ENCODE data around the gene SLIT3. TPM values are rescaled to one million over a fixed set of nuclear protein-coding genes. Genes with fewer than 3 reads are reported as not detected.

Gene SLIT3
- 45.1 TPM for polyA plus RNA-seq (2013, experiment 1 of 2; ENCODE audit: insufficient read length)
- polyA plus RNA-seq (2013, experiment 2 of 2; ENCODE audit: insufficient read length), result 89.6 TPM

GRCh38 chr5:169300468-169301385 is at the start of gene SLIT3:
Gene SLIT3, minus strand, starts transcription at chr5:169301139. Its CDS starts 430 bp downstream, at chr5:169300709.
- DNase-seq, result peak; percentile 93

DNA sequence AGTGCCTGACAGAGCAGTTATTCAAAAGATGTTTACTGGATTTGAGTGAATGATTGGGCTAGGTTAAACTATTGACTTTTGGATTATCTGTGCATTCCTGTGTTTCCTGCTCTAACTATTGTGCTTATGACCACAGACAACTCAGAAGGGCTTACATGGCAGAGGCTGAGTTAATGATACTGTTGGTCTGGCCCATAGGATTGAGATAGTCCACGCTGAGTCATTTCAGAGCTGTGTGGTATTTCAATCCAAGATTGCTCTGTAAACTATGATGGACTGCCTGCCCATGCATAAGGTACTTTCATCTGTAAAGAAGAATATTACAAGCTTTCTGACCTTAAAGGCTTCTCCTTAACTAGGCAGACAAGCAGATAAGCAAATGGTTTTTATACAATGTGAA is 49.1 kb upstream of the SLIT3 start:
- DNase-seq, result peak; percentile 91

GRCh38 chr5:169347786-169348185 is 46.8 kb upstream of the SLIT3 start:
- DNase-seq, result no peak

GRCh38 chr5:169344629-169345028 is 43.7 kb upstream of the SLIT3 start:
- DNase-seq, result peak; percentile 49

DNA sequence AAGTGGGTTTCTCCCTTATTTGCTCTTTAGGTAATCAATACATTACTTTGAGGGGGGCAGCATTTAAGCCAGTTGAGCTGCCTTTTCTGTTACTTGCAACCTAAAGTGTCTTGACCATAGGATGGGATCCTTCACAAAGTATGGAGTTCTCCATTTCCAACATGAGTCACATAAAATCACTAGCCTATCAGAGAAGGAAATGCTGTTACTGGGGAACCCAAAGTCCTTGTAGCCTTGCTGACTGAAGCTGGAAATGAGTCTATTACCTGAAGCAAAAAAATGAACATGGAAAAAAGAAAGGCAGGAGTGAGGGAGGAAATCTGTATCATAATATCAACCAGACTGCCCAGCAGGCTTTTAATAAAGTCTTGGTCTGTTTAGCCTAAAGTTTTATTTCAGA is 42.8 kb upstream of the SLIT3 start:
- no peak for DNase-seq

GRCh38 chr5:169341556-169341955 is 40.6 kb upstream of the SLIT3 start:
- DNase-seq, result no peak

DNA sequence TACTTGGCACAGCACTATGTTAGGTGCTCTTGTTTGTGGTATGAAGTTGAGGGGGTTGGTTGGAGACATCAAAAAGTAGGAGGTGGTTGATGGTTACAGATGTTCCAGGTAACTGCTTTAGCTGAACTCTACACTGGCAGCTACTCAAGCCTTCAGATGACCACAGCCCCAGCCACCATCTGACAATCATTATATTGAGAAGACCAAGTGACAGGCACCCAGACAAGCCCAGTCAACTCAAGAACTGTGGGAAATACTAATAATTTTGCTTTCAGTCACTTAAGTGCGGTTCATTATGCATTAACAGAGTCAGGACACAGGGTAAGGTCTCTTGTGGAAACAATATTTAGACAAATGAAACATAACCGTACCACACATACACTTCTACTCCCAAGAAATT is 38.9 kb upstream of the SLIT3 start:
- DNase-seq, result no peak

GRCh38 chr5:169336242-169336641 is 35.3 kb upstream of the SLIT3 start:
- DNase-seq, result no peak

DNA sequence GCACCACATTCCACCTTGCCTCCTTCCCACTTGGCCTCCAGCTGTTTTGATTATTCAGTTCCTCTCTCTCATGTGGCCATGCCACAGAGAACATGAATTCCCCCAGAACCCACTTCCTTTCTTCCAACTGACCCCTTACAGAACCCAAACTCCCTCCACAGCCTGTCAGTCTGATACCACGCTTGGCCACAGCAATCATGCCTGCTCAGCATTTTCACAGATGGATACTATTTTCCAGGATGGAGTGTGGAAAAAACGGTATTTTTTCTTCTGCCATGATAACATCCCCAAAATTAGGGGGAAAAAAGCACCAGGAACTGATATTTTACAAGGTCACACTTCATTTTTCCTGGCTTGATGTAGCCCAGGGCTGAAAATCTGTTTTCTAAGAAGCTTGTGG is 34.9 kb upstream of the SLIT3 start:
- no peak for DNase-seq

- no peak for DNase-seq
Observed at GRCh38 chr5:169333518-169333917, 32.6 kb upstream of the SLIT3 start.

DNA sequence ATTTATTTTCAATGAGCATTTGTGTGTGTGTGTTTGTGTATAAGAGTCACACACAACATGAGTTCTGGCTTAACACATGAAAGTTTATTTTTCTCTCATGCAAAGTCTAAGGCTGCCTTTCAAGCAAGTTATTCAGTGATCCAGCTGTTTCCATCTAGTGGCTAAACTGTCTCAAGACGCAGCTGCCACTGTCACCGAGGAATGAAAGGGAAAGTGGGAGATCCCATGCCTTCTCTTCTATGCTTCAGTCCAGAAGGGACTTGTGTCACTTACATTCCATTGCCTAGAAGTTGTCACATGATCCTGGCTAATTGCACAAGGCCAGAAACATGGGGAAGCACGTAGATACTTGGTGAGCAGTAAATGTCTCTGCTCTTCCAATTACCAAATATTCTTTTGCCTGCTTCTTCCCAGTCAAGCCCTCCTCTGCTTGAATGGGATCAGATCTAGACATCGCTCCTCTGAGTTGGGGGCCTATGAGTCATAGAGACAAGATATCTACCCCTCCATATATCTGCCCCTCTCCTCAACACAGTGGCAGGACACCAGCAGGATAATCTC is 30.4 kb upstream of the SLIT3 start:
- DNase-seq, result peak; percentile 44

- no peak for DNase-seq
Observed at GRCh38 chr5:169328401-169328800, 27.5 kb upstream of the SLIT3 start.

DNA sequence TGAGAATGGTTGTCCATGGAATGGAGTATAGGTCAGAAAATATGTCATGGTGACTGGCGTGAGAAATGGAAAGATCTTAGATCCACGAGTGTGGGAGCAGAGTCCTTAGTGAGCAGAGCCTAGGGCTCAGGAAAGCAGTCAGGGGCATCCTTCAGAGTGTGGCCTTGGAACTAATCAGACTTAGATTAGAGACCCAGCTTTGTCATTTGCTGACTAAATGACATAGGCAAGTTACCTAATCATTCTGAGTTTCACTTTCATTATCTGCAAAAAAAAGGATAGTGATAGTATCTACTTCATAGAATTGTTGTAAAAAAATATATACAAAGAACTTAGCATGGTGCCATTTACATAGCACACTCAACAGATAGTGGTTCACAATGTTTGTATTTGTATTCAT is 24.3 kb upstream of the SLIT3 start:
- DNase-seq, result no peak

DNA sequence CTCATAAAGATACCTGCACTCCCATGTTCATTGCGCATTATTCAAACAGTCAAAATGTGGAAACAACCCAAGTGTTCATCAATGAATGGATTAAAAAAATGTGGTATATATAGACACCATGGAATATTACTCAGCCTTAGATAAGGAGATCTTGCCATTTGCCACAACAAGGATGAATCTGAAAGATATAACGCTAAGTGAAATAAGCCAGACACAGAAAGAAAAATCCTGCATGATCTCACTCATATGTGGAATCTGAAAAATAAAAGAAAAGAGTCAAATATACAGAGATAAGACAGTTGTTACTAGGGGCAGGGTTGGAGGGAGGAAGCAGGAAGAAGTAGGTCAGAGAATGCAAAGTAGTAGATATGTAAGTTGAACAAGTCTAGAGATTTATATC is 17.6 kb upstream of the SLIT3 start:
- DNase-seq, result no peak

- DNase-seq, result peak; percentile 77
Observed at GRCh38 chr5:169307646-169308045, 6.7 kb upstream of the SLIT3 start.

DNA sequence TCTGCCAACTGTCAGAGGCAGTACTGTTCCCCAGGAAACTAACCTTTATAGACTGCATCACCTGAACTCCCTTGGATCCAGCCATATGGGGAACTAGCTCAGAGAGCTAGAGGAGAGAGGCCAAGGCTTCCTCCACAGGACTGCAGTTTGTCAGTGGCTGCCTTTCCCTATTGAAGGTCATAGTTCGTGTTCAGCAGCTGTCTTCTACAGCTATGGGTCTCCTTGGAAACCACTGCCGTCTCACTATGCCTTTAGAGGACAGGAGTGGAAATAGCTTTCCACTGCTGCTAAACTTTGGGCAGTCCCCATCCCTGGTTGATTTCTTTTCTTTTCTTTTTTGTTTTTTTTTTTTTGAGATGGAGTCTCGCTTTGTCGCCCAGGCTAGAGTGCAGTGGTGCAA is 4.4 kb upstream of the SLIT3 start:
- DNase-seq, result no peak

DNA sequence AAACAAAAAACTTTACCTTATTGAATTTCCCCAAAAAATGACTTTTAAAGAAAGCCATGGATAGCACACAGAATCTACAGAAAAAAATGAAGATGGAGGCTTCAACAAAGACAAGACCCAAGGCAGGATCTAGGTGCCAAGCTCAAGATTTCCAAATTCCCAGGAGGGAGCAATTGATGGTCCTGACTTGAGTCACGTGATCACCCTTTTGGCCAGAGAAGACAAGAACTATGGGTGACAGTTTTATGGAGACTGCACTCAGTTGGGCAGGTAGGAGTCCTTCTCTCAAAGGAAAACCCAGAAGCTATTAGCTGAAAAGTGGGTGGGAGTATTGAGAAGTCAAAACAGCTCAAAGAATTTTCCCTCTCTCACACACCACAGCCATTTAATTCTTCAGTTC is 3.2 kb upstream of the SLIT3 start:
- DNase-seq, result no peak

GRCh38 chr5:169303119-169303515 is 2.2 kb upstream of the SLIT3 start:
- DNase-seq, result no peak

DNA sequence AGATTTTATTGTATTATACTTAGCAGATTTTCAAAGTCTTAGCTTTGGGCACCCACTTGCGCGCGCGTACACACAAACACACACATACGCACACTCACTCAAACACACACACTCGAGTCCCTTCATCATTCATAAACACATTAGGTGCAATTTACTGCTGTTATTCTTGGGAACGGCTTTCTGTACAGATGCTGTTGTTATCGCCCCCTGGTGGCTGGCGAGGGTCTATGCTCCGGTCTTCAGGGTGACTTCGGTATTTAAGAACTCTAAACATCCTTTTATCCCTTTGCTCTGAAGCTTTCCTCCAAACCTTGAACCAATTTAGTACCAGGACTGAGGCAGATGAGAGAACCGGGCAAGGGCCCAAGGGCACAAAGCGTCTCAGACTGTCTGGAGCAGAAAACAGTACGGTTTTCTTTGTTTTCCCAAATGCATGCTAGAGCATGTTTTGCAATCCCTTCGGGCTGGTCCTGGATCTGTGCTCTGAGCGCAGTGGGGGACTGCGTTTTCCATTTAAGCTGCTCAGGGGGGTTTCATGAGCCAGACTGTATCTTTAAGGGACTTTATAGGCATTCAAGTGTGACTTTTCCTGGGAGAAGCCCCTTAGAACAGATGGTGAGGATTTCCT is 1.7 kb upstream of the SLIT3 start:
- DNase-seq, result peak; percentile 77

DNA sequence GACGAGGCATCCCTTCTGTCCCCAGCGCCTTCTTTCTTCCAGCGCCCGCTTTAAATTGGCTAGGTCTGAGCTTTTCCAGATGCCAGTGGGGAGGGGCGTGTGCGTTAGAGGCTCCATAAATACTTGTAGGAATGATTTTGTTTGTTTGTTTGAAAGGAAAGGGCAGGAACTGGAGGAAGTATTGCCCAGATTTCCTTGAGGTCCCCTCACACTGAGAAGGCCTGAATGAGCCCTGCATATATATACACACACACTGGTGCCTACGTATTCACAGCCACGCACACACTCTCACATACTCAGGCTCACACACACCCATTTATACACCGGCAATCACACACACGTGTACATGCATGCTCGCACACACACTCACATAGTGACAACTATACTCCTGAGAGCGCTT is 1.0 kb upstream of the SLIT3 start:
- no peak for DNase-seq

DNA sequence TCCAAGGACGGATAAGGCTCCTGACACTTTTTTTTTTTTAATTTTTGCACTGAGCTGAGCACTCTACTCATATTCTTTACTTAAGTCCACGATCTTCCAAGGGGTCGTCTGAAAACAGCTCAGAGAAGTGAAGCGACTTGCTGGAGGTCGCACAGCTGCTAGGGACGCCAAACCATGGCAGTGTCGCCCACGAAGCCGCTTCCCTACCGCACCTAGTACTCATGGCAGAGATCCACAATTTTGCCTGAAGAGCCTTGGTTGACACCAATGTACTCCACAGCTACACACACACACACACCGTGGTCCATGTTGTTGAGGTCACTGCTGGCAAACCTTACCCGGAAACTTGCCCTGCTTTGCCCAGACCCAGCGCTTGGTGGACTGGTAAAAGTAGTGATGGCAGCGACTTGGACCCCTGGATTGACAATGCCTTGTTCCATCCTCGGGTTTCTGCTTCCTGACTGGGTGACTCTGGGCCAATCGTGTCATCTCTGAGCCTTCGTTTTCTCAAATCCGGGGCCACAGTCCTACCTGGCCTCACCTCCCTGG is 521 bp upstream of the SLIT3 start:
- no peak for DNase-seq

DNA sequence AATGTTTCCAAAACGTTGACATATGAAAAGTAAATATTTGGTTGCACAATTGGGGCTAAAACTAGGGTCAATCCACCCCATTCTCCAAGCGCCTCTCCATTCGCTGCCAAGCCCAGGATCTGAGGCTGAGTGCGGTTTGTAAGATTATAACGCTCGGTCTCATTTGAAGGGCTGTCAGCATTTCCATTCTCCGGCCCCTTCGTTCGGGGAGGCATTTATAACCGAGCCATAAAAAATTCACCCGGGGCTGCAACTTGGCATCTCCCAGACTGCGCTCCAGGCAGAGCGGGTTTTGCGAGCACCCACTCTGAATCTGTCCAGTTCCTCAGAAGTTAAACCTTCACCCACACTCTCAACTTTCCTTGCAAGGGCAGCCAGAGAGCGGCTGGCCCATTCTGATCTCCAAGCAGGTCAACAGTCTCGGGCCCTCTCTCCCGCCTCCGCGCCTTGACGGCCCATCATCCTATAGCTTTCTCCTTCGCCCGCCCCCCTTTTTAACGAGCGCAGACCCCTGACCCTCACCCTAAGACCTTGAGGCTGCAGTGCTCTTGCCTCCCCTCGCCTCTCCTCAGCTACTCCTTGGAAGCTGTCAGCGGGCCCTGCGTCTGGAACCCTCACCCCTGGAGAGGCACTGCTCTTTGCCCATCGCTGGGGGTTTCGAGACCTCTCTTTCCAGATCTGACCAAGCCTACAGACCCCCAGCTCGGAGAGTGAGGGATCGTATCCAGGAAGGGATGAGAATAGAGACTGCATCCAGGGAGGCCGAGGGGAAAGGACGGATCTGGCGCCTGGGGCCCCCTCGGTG is 1.1 kb downstream of the SLIT3 start:
- DNase-seq, result no peak
